ENCODE results near the gene CASK.
"Not testable (repeated sequence)": the region's sequence is repeated elsewhere in the genome, so short reads cannot be mapped to it uniquely, and the experiment has no call there.

Gene CASK

DNA sequence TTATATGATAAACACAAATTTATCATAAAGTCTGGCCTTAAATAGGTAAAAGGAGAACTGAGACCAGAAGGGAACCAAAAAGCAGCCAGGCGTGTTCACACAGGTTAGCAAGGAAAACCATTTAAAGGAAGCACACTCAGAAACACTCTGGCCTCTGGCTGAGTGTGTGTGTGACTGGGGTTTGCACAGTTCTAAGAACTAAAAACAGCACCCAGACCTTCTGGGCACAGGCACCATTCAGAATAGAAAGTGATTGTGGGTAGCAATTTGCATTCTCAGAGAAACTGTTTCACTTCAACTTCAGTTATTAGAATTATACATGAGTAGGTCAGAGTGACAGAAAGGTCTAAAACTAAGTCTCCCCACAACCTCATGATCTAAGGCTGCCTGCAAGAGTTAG is 189.4 kb downstream of the CASK start:
- peak in 1 of 58 donors; percentile 3 for DNase-seq

GRCh38 chrX:41732260-41732659 is 191.1 kb downstream of the CASK start:
- DNase-seq: no peak

- no peak for DNase-seq
Measured at GRCh38 chrX:41730081-41730480, 193.3 kb downstream of the CASK start.

DNA sequence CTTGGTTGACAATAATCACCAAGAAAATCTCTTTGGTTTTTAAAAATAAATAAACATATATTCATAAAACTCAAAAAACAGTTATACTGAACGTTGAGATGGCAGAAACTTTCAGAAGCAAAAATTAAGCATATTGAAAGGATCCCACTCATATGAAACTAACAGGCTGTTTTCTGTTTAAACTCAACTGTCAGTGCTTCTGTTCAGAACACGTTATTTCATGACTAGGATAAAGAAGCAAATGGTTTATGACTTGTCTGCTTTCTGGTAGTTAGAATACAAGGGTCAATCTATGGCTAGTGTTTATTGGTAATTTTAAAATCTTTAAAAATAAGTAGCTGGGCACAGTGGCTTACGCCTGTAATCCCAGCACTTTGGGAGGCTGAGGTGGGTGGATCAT is 195.2 kb downstream of the CASK start:
- DNase-seq: no peak

GRCh38 chrX:41723826-41724225 is 199.5 kb downstream of the CASK start, which contains the start of gene GPR82:
Gene GPR82 (plus strand): TSS chrX:41724181. CDS start chrX:41727027, 2,846 bp downstream.
- DNase-seq: no peak

DNA sequence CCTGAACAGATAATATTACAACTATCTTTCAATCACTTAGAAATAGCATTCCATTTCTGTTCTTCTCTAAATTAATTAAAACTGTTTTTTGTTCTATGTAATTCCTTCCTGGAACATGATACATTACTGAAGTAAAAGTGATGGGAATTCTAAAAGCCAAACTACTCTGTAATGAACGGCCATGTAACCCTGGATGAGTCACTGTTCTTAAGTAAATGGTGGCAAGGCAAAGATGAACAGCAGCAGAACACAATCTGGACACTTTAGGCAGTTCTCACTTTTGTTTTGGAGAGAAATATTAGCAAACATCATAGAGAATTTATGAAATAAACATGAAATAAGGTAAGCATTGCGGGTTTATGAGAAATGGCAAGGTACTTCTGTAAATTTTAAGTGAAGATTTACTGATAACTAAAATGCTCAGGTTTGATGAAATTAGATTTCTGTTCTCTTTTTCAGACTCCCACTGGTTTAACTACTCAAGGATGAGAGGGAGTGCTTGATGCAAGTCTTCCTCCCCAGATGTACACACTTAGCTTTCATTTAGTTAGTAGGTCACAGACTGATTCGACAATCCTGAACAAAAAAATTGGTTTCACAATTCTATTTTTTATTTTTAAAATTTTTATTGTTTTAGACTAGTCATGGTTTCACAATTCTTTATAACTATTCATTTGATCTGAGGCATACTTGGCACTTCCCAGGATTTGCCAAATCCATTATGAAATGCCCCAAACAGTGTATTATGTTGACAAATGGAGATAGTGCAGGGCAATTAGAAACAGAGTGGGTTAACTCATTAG is 200.3 kb downstream of the CASK start:
- no peak for DNase-seq

GRCh38 chrX:41722214-41722613 is 201.1 kb downstream of the CASK start:
- DNase-seq: no peak

GRCh38 chrX:41721590-41721989 is 201.8 kb downstream of the CASK start:
- DNase-seq: no peak

DNA sequence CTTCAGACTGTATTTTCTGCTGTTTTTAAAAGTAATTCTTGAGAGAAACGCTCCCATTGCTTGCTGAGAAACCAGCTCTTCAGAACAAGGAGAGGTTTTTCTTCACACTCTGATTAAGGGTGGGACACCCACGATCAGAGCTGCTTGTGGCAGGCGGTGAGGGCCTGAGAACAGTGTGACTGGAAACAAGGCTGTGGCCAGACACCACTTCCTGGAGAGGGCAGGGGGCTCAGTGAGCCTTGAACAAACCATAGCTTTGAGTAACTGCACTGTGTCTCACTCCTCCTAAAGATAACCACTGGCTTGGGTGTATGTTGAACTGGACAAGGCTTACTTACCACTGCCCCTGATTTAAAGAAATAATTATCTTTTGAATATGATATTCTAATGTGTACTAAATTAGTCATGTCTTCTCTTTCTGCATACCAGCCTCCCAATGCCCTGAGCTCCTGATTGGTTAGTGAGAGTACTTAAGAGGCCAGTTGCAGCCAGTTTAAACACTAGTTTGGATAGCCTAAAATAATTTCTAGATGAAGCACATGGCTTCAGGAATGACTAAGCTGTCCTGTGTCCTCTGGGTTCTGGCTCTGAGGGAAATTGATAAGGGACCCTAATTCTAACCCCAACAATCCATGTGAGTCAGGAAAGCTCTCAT is 203.1 kb downstream of the CASK start:
- DNase-seq: no peak

DNA sequence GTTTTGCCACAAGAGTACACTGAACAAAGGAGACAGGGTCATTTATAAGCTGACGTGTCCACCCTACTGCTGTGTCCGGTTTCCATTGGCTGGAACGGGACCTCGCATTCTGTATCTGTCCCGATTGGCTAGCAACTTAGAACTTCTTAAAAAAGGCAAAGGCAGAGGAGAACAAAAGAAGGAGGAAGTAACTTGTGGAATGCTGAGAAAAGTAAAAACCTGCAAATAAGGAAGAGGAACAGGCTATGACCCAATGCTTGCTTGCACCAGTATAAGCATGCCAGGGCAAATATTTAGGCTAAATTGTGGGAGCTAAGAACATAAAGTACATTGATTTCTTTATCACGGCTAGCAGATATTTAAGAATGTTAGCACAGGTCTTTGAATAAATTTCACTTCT is 203.7 kb downstream of the CASK start:
- DNase-seq: not testable (repeated sequence)

DNA sequence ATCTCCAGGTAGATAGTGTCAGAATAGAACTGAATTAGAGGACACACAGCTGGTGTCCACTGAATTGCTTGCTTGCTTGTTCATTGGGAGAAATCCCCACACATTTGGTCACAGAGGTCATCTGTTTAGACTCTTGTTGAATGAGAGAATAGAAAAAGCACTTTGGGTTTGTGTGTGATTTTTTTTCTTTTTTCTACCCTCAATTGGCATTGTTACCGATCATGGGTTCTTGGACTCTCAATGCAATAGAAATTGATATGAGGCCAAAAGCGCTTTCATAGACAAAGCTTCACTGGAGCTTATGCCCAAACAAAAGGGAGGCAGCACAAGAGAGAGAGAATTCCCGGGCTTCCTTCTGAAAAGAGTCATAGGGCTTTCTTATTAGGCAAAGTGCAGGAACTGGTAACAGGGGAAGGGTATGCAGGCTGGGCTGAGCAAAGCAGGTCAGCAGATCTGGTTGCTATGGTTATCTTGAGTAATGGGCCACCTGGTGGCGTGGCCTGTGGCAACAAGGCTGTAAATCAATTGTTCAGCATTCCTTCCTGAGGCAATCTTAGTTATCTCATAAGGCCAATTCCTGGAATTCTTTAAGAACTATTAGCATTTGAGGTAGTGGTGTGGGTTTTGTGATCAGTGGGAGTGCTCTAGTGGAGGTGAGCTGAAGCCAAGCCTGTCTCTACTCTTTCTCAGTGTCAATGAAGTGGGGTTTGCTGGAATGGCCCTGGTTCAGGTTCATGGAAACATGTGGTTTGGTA is 204.7 kb downstream of the CASK start:
- peak in 5 of 58 donors; percentile 3 to 24 (median 5) for DNase-seq

- DNase-seq: no peak
Measured at GRCh38 chrX:41716767-41717473, 206.4 kb downstream of the CASK start.

GRCh38 chrX:41716222-41716621 is 207.1 kb downstream of the CASK start:
- DNase-seq: no peak

GRCh38 chrX:41711021-41711667 is 212.2 kb downstream of the CASK start:
- DNase-seq: no peak

GRCh38 chrX:41708486-41708885 is 214.9 kb downstream of the CASK start:
- no peak for DNase-seq

DNA sequence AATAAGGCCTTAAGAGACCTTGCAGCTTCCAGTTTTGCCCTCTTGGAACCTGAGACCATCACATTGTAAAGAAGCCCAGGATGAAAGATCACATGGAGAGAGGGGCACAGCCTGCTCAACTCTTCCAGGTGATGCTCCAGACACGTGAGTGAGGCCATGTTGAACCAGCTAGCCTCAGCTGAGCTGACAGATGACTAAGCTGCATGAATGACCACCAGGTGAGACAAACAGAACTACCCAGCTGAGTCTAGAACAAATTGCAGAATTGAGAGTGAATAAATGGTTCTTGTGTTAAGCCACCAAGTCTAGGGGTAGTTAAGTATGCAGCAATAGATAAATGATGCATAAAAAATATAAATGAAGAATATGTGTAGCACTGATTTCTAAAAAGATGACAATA is 216.1 kb downstream of the CASK start:
- DNase-seq: no peak

- DNase-seq: peak in 6 of 58 donors; percentile 0 to 36 (median 8)
Measured at GRCh38 chrX:41705680-41706374, 217.5 kb downstream of the CASK start.

DNA sequence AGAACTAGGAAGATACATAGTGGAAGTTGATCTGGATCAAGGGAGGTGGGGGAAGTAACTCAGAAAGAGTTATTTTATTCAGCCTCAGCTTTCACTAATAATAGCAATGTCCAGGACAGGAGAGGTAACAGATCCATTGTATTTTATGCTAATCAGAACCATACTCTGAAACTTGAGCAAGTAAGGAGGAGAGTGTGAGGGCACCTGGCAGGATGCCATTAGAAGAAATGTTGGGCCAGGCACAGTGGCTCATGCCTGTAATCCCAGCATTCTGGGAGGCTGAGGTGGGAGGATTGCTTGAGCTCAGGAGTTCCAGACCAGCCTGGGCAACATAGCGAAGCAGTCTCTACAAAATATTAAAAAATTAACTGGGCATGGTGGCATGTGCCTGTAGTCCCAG is 218.3 kb downstream of the CASK start:
- DNase-seq: no peak

- no peak for DNase-seq
Measured at GRCh38 chrX:41703574-41704029, 219.8 kb downstream of the CASK start.

DNA sequence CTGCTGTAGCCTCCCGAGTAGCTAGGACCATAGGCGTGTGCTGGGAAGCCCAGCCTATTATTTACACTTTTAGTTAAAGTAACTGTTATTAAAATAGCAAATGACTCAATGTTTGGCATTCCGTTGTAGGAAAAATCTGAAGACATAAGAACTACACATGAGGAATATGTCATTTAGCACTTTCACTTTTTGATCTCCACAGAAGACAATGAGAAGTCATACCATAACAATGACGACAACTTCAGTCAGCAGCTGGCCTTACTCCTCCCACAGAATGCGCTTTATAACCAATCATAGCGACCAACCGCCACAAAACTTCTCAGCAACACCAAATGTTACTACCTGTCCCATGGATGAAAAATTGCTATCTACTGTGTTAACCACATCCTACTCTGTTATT is 227.9 kb downstream of the CASK start:
- DNase-seq: no peak

Measured in anterior cingulate cortex (tissue), 58 donors.